GM21515 (cell line): Measurements from ENCODE around the gene GCHFR.

ENCODE experiments used
- ATAC-seq: cut with Tn5 transposase; IDR thresholded peaks from one replicate; pipeline ENCODE4 v1.9.1; 2021; ENCODE audit not compliant: unreplicated experiment

Gene GCHFR

GRCh38 chr15:40754883-40755811 lies 8.7 kb upstream of the GCHFR start, which contains the start of gene RMDN3:
Gene RMDN3, minus strand, starts transcription at chr15:40755254. Its CDS starts 471 bp downstream, at chr15:40754783.
- ATAC-seq: peak; percentile 80

- ATAC-seq: no peak
Observed at GRCh38 chr15:40755812-40756208, 8.1 kb upstream of the GCHFR start.

- no peak for ATAC-seq
Observed at GRCh38 chr15:40756938-40757337, 6.9 kb upstream of the GCHFR start.

- no peak for ATAC-seq
Observed at GRCh38 chr15:40759961-40760360, 3.9 kb upstream of the GCHFR start.

GRCh38 chr15:40762919-40763800 lies 708 bp upstream of the GCHFR start:
- peak; percentile 11 for ATAC-seq

- ATAC-seq: no peak
Observed at GRCh38 chr15:40764629-40765103, 798 bp downstream of the GCHFR start.

- no peak for ATAC-seq
Observed at GRCh38 chr15:40766194-40766815, 2.4 kb downstream of the GCHFR start.

GRCh38 chr15:40766906-40767837 lies 3.3 kb downstream of the GCHFR start:
- no peak for ATAC-seq

GRCh38 chr15:40767838-40768500 lies 4.1 kb downstream of the GCHFR start:
- ATAC-seq: no peak

GRCh38 chr15:40768521-40769273 lies 4.8 kb downstream of the GCHFR start:
- ATAC-seq: no peak

- peak; percentile 35 for ATAC-seq
Observed at GRCh38 chr15:40769274-40770146, 5.6 kb downstream of the GCHFR start, which contains the start of gene C15orf62. Gene C15orf62, plus strand, starts transcription at chr15:40769980. Its CDS starts 516 bp downstream, at chr15:40770496.

GRCh38 chr15:40770147-40770721 lies 6.4 kb downstream of the GCHFR start:
- ATAC-seq: no peak

- ATAC-seq: no peak
Observed at GRCh38 chr15:40771242-40771641, 7.4 kb downstream of the GCHFR start.

- ATAC-seq: no peak
Observed at GRCh38 chr15:40772014-40772413, 8.1 kb downstream of the GCHFR start.

- no peak for ATAC-seq
Observed at GRCh38 chr15:40773496-40773895, 9.6 kb downstream of the GCHFR start.

GRCh38 chr15:40773902-40774301 lies 10.0 kb downstream of the GCHFR start:
- no peak for ATAC-seq

GRCh38 chr15:40775007-40775406 lies 11.1 kb downstream of the GCHFR start:
- no peak for ATAC-seq
